Heart left ventricle (tissue), 13 donors: ENCODE data around the gene MCF2L.

Experiments
- POLR2A ChIP-seq, 2 donors: fragments of 450-650 bp; IDR thresholded peaks; one replicate each; pipeline ENCODE4 v1.6.1; 2017; ENCODE audit warnings: antibody characterized with exemption in 2 of 2, mild to moderate bottlenecking in 2 of 2, moderate library complexity in 2 of 2
- TF ChIP-seq, protein P1 (sequence below), 12 donors: fragments of 200-600 bp; sonication (generic) in 4 of 12; IDR thresholded peaks; one replicate each; pipeline versions ENCODE4 v1.5.0 to v1.8.0; 2018 to 2022; ENCODE audit warnings: antibody characterized with exemption in 12 of 12, mild to moderate bottlenecking in 5 of 12
- donor health status: ischemic (EF 13 %, LVEDD 7.1; RV severe dilation, severe dysfunction).
- donor health status: DM: no; HTN: yes; CAD: no.
- donor health status: DM: no; HTN: no; CAD: no.
- donor health status: ischemic (EF 25% LVEDD 6.9; RV normal size, moderate dysfunction).
- donor health status: ischemic (EF 25% LVEDD 5.7; RV mildly dilated, moderate dysfunction).
- donor health status: ischemic (EF 35%, LVEDD 5.7; RV mildly dilated, moderate dysfunction).
- donor health status: nonischemic (EF 11% LVEDD 7.7; RV severe dilation, severe dysfunction).
- donor health status: DM: yes; HTN: yes; CAD: no.
- donor health status: PGD.
- donor health status: ischemic (EF 29% LVEDD 5.4; RV normal size, mild dysfunction).
- donor health status: nonischemic (EF 23%, LVEDD 6.1; RV moderate dilation, normal function).

DNA sequence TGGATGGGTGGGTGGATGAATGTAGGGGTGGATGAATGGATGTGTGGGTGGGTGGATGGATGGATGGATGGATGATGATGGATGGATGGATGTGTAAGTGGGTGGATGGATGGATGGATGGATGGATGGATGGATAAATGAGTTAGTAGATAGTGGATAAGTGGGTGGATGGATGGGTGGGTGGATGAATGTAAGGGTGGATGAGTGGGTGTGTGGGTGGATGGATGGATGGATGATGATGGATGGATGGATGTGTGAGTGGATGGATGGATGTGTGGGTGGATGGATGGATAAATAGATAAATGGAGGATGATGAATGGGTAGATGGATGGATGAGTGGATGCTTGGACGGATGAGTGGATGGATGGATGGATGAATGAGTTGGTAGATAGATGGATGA is 3.2 kb downstream of the MCF2L start:
- TF ChIP-seq, protein P1, sequence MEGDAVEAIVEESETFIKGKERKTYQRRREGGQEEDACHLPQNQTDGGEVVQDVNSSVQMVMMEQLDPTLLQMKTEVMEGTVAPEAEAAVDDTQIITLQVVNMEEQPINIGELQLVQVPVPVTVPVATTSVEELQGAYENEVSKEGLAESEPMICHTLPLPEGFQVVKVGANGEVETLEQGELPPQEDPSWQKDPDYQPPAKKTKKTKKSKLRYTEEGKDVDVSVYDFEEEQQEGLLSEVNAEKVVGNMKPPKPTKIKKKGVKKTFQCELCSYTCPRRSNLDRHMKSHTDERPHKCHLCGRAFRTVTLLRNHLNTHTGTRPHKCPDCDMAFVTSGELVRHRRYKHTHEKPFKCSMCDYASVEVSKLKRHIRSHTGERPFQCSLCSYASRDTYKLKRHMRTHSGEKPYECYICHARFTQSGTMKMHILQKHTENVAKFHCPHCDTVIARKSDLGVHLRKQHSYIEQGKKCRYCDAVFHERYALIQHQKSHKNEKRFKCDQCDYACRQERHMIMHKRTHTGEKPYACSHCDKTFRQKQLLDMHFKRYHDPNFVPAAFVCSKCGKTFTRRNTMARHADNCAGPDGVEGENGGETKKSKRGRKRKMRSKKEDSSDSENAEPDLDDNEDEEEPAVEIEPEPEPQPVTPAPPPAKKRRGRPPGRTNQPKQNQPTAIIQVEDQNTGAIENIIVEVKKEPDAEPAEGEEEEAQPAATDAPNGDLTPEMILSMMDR (IDR thresholded peaks at IDR 0.05), result no peak
- no peak for TF ChIP-seq POLR2A (IDR thresholded peaks at IDR 0.05)
